ENCODE results near the gene LAMTOR5.
A peak's percentile ranks its signal among the peaks of the same experiment; 100 is the strongest.
"Not testable (repeated sequence)": the region's sequence is repeated elsewhere in the genome, so short reads cannot be mapped to it uniquely, and the experiment has no call there.

LAMTOR5 gene

GRCh38 chr1:110425612-110426152 lies 18.2 kb upstream of the LAMTOR5 start:
- DNase-seq: no peak

GRCh38 chr1:110424699-110425611 lies 17.5 kb upstream of the LAMTOR5 start:
- no peak for DNase-seq

GRCh38 chr1:110420874-110421793 lies 13.6 kb upstream of the LAMTOR5 start:
- DNase-seq: no peak

GRCh38 chr1:110420023-110420662 lies 12.6 kb upstream of the LAMTOR5 start:
- no peak for DNase-seq

- no peak for DNase-seq
Observed at GRCh38 chr1:110418729-110419128, 11.2 kb upstream of the LAMTOR5 start.

- DNase-seq: not testable (repeated sequence)
Observed at GRCh38 chr1:110413045-110413444, 5.6 kb upstream of the LAMTOR5 start.

GRCh38 chr1:110412576-110412975 lies 5.1 kb upstream of the LAMTOR5 start:
- DNase-seq: peak; percentile 41 to 48

GRCh38 chr1:110411173-110411735 lies 3.8 kb upstream of the LAMTOR5 start:
- DNase-seq: no peak

GRCh38 chr1:110409316-110409715 lies 1.8 kb upstream of the LAMTOR5 start:
- no peak for DNase-seq

- DNase-seq: no peak
Observed at GRCh38 chr1:110408488-110408887, 994 bp upstream of the LAMTOR5 start.

GRCh38 chr1:110406407-110406806 lies 1.1 kb downstream of the LAMTOR5 start:
- not testable (repeated sequence) for DNase-seq

GRCh38 chr1:110404401-110404800 lies 3.1 kb downstream of the LAMTOR5 start:
- DNase-seq: no peak

- DNase-seq: no peak
Observed at GRCh38 chr1:110403805-110404204, 3.7 kb downstream of the LAMTOR5 start.

GRCh38 chr1:110396259-110396958 lies 11.1 kb downstream of the LAMTOR5 start:
- not testable (repeated sequence) for DNase-seq

- no peak for DNase-seq
Observed at GRCh38 chr1:110394493-110394820, 13.0 kb downstream of the LAMTOR5 start.

GRCh38 chr1:110393691-110394492 lies 13.6 kb downstream of the LAMTOR5 start:
- no peak for DNase-seq

GRCh38 chr1:110393286-110393685 lies 14.2 kb downstream of the LAMTOR5 start:
- DNase-seq: no peak

GRCh38 chr1:110390692-110391245 lies 16.7 kb downstream of the LAMTOR5 start, which contains the start of gene SLC16A4:
SLC16A4 (minus strand) TSS chr1:110391026; CDS start chr1:110389323, 1,703 bp downstream.
- DNase-seq: no peak

GRCh38 chr1:110390096-110390495 lies 17.4 kb downstream of the LAMTOR5 start:
- DNase-seq: no peak

- no peak for DNase-seq
Observed at GRCh38 chr1:110387048-110387754, 20.3 kb downstream of the LAMTOR5 start.
